ENCODE measurements around the gene ENPP4.

Gene ENPP4

DNA sequence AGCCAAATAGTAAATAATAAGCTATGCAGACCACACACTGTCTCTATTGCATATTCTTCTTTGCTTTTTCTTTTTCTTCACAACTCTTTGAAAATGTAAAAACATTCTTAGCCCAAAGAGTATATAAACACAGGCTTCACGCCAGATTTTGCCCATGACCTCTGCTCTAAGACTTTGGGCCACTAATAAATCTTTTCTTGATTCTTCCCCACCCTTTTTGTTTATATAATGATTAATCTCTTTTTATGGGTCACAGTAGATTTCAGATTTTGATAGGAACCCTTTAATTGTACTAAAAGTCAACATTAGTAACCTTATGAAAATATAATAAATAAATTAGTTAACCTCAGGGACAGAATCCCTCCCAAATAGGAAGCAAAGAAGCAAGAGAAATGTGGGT, 56.8 kb downstream of the ENPP4 start:
- H3K4me3 ChIP-seq (ENCODE audit: control insufficient read depth, low read depth, low read length), result no peak overlapping the region
- no peak for DNase-seq (ENCODE audit: low read depth)
- TF ChIP-seq, protein P1, sequence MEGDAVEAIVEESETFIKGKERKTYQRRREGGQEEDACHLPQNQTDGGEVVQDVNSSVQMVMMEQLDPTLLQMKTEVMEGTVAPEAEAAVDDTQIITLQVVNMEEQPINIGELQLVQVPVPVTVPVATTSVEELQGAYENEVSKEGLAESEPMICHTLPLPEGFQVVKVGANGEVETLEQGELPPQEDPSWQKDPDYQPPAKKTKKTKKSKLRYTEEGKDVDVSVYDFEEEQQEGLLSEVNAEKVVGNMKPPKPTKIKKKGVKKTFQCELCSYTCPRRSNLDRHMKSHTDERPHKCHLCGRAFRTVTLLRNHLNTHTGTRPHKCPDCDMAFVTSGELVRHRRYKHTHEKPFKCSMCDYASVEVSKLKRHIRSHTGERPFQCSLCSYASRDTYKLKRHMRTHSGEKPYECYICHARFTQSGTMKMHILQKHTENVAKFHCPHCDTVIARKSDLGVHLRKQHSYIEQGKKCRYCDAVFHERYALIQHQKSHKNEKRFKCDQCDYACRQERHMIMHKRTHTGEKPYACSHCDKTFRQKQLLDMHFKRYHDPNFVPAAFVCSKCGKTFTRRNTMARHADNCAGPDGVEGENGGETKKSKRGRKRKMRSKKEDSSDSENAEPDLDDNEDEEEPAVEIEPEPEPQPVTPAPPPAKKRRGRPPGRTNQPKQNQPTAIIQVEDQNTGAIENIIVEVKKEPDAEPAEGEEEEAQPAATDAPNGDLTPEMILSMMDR (IDR thresholded peaks at IDR 0.05; ENCODE audit: control insufficient read depth, insufficient read depth, low read depth, low read length, missing control alignments), result no peak

GRCh38 chr6:46189726-46190125, 59.9 kb downstream of the ENPP4 start:
- H3K4me3 ChIP-seq (ENCODE audit: control insufficient read depth, low read depth, low read length), result no peak overlapping the region
- TF ChIP-seq, protein P1 (IDR thresholded peaks at IDR 0.05; ENCODE audit: control insufficient read depth, insufficient read depth, low read depth, low read length, missing control alignments), result no peak
- DNase-seq (ENCODE audit: low read depth), result no peak

- TF ChIP-seq, protein P1 (IDR thresholded peaks at IDR 0.05; ENCODE audit: control insufficient read depth, insufficient read depth, low read depth, low read length, missing control alignments), result no peak
- no peak for DNase-seq (ENCODE audit: low read depth)
- H3K4me3 ChIP-seq (ENCODE audit: control insufficient read depth, low read depth, low read length), result no peak overlapping the region
Measured at GRCh38 chr6:46190889-46191288, 61.1 kb downstream of the ENPP4 start.

DNA sequence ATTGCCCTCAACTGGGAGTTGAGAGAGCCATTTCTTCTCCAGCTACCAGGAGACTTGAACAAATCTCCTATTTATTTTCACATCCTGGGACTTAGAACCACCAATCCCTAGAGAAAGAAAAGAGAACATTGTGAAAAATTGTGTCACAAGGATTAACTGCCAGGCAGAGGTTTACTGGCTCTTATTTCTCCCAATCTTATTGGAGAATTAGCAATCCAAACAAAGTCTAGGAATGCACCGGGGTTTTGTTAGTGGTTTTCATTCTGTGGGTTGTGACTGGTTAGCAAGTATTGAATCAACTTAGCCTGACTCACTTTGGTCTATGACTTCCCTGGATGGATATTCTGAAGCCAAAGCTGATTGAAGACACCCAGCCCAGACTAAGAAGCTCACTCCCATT, 62.2 kb downstream of the ENPP4 start:
- H3K4me3 ChIP-seq (ENCODE audit: control insufficient read depth, low read depth, low read length), result no peak overlapping the region
- peak; percentile 73 for DNase-seq (ENCODE audit: low read depth)
- TF ChIP-seq, protein P1 (IDR thresholded peaks at IDR 0.05; ENCODE audit: control insufficient read depth, insufficient read depth, low read depth, low read length, missing control alignments), result no peak

All from AG09309 (cell line).